Astrocyte (in vitro differentiated cells and primary cell): ENCODE data around the gene LAMB1.

Experiments used
- EZH2 ChIP-seq: IDR thresholded peaks from 2 replicates; pipeline ENCODE4 v1.6.1; 2012; ENCODE audit warnings: mild to moderate bottlenecking, low read length, inconsistent platforms; ENCODE audit not compliant: insufficient read depth
- TF ChIP-seq, protein P1 (sequence below): IDR thresholded peaks from 2 replicates; pipeline ENCODE4 v1.5.1; 2011; ENCODE audit warnings: low read depth, mild to moderate bottlenecking, inconsistent platforms, low read length, moderate library complexity; ENCODE audit not compliant: insufficient read depth

DNA sequence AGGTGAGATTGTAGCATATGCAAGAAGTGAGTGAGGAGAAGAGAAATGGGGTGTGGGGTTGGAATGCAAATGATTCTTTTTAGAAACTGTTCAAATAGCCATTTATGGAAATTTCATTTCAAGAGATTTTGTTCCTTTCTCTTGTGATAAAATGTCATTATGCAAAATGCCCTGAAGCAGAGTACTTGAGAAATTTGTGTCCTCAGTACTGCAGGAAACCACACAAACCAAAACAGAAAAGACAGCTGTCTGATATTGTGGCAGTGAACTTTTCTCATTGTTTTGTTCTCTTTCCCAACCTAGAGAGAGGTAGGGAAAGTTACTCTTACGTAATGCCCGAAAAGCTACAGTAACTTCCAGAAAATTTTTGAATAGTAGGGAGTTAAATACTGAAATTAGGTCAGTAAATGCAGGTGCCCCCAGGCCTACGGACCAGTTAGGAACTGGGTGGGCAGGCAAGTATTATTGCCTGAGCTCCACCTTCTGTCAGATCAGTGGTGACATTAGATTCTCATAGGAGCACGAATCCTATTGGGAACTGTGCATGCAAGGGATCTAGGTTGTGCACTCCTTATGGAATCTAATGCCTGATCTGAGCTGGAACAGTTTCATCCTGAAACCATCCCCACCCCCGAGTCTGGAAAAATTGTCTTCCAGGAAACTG is 78.0 kb downstream of the LAMB1 start:
- TF ChIP-seq, protein P1, sequence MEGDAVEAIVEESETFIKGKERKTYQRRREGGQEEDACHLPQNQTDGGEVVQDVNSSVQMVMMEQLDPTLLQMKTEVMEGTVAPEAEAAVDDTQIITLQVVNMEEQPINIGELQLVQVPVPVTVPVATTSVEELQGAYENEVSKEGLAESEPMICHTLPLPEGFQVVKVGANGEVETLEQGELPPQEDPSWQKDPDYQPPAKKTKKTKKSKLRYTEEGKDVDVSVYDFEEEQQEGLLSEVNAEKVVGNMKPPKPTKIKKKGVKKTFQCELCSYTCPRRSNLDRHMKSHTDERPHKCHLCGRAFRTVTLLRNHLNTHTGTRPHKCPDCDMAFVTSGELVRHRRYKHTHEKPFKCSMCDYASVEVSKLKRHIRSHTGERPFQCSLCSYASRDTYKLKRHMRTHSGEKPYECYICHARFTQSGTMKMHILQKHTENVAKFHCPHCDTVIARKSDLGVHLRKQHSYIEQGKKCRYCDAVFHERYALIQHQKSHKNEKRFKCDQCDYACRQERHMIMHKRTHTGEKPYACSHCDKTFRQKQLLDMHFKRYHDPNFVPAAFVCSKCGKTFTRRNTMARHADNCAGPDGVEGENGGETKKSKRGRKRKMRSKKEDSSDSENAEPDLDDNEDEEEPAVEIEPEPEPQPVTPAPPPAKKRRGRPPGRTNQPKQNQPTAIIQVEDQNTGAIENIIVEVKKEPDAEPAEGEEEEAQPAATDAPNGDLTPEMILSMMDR, result no peak
- no peak for TF ChIP-seq EZH2
